Right lobe of liver (tissue), 4 donors: ENCODE measurements around the gene PPP1R2B.

ENCODE experiments used
- CTCF ChIP-seq, 4 donors: fragments of 200-600 bp in 3 of 4; fragments of 450-650 bp in 1 of 4; IDR thresholded peaks; one replicate each; pipeline versions ENCODE4 v1.5.1 to v1.8.0; 2016 to 2022; ENCODE audit warnings: antibody characterized with exemption in 4 of 4, mild to moderate bottlenecking in 2 of 4
- POLR2A ChIP-seq: fragments of 450-650 bp; IDR thresholded peaks from one replicate; pipeline ENCODE4 v1.6.1; 2017; ENCODE audit warnings: antibody characterized with exemption, mild to moderate bottlenecking
- donor health status: DM: no; HTN: no; CAD: no.
- donor health status: DM: no; HTN: no; CAD: no.
- donor health status: DM: no; HTN: yes; CAD: no.

- TF ChIP-seq POLR2A: no peak
- no peak for TF ChIP-seq CTCF (IDR thresholded peaks at IDR 0.05)
These were observed 33.3 kb downstream of the PPP1R2B start for GRCh38 chr5:156883316-156883875.
